Measurements from ENCODE around the gene CCRL2.

Gene CCRL2, protein sequence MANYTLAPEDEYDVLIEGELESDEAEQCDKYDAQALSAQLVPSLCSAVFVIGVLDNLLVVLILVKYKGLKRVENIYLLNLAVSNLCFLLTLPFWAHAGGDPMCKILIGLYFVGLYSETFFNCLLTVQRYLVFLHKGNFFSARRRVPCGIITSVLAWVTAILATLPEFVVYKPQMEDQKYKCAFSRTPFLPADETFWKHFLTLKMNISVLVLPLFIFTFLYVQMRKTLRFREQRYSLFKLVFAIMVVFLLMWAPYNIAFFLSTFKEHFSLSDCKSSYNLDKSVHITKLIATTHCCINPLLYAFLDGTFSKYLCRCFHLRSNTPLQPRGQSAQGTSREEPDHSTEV

DNA sequence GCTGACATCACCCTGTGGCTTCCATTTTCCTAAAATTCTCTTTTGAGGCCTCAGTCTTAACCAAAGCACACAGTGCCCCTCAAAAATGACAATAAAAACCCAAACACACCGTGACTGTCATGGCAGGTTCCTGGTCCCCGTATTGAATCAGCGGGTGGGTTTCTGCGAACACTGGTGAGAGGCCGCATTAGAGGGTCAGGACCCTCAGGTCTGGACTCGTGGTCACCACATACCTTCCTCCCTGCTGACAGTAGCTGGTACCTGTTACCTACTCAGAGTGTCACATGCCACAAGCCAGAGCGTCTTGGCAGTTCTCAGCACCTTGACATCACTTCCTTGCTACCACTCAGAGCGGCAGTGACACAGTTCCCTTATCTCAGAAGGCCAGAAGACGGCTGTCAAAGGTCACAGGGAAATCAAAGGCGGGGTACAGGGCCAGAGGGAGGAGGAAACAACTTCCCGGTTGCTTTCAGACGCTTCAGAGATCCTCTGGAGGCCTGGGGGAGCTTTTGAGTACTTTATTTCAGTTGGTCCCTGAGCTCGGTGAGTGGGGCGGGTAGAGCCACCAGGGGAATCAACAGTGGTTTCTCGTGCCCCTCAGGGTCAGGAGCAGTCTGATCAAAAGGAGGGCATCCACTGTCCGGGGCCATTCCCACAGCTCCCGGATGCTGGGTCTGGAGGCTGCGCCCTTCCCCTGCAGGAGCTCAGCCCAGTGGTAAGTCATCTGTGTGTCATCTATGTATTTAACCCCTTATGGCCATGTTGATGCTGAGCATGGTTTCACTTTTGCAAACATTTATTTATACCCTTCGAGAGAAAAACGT is at the start of gene CCRL2, which contains the start of gene CCR5AS:
TSS of gene CCRL2 (plus strand) at position 472 of the 824 bp plus-strand sequence. CDS start 821 bp downstream, outside the sequence.
TSS of gene CCR5AS (minus strand) at position 279 of the 824 bp plus-strand sequence.
- no peak for DNase-seq

- no peak for DNase-seq
Measured at GRCh38 chr3:46358466-46358865, 48.6 kb upstream of the CCRL2 start.

DNA sequence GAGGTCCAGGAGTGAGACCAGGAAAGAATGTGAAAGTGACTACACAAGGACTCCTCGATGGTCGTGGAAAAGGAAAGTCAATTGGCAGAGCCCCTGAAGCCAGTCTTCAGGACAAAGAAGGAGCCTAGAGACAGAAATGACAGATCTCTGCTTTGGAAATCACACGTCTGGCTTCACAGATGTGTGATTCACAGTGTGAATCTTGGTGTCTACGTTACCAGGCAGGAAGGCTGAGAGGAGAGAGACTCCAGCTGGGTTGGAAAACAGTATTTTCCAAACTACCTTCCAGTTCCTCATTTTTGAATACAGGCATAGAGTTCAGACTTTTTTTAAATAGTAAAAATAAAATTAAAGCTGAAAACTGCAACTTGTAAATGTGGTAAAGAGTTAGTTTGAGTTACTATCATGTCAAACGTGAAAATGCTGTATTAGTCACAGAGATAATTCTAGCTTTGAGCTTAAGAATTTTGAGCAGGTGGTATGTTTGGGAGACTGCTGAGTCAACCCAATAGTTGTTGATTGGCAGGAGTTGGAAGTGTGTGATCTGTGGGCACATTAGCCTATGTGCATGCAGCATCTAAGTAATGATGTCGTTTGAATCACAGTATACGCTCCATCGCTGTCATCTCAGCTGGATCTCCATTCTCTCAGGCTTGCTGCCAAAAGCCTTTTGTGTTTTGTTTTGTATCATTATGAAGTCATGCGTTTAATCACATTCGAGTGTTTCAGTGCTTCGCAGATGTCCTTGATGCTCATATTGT is 47.1 kb upstream of the CCRL2 start:
- DNase-seq = no peak

DNA sequence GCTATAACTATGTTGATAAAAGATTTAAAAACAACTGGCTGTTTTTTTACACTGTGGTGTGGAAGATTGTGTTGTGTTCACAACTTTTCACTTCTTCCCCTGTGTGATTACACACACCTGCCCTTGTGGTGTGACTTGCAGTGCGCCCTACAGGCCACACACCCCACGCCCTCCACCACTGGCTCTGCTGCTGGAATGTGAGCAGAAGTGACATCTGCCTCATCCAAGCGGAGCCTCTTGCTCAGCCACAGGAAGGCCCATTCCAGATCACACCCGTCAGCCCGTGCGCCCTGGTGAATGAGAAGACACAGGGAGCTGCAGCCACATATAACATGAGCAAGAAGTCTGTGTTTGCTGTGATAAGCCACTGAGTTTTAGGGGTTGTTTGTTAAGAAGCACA is 46.2 kb upstream of the CCRL2 start:
- no peak for DNase-seq

DNA sequence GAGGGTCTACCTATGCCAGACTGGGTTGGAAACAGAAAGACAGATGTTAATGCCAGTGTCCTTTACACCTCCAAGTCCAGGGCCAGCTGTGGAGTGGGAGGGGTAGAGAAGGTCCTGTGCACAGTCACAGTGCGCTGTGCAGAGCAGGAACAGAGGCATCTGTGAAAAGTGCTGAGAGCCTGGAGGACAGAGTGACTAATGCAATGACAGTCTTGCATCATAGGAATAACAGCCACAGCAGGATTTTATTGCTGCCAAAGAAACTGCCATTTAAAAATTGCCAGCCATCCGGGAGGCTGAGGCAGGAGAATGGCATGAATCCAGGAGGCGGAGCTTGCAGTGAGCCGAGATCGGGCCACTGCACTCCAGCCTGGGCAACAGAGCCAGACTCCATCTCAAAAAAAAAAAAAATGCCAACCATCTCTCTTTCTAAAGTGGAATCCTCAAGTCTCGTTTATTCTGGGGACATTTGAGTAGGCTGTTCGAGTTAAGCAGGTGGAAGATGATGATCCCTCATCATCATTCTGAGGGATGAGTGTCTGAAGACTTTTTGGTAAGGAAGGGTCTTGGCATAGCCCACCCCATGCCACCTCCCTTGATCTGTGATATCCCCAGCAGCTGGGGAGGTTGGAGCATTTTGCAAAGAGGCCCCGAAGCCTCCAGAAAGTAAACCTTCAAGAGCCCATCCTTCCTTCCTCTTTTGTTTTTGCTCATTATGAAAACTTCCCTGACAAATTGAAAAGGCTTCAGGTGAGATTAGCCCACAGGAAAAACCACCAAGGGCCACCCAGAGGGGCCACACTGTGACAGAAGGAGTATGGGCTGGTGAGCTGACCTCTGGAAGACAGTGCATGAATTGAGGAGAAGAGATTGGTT is 45.4 kb upstream of the CCRL2 start:
- no peak for DNase-seq

DNA sequence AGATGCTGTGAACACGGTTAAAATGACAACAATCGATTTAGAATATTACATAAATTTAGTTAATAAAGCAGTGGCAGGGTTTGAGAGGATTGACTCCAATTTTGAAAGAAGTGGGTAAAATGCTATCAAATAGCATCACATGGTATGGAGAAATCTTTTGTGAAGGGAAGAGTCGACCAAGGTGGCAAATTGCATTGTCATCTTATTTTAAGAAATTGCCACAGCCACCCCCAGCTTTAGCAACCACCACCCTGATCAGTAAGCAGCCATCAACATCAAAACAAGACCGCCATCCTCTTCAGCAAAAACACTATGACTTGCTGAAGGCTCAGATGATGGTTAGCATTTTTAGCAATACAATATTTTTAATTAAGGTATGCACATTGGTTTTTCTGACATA is 42.0 kb upstream of the CCRL2 start:
- no peak for DNase-seq

DNA sequence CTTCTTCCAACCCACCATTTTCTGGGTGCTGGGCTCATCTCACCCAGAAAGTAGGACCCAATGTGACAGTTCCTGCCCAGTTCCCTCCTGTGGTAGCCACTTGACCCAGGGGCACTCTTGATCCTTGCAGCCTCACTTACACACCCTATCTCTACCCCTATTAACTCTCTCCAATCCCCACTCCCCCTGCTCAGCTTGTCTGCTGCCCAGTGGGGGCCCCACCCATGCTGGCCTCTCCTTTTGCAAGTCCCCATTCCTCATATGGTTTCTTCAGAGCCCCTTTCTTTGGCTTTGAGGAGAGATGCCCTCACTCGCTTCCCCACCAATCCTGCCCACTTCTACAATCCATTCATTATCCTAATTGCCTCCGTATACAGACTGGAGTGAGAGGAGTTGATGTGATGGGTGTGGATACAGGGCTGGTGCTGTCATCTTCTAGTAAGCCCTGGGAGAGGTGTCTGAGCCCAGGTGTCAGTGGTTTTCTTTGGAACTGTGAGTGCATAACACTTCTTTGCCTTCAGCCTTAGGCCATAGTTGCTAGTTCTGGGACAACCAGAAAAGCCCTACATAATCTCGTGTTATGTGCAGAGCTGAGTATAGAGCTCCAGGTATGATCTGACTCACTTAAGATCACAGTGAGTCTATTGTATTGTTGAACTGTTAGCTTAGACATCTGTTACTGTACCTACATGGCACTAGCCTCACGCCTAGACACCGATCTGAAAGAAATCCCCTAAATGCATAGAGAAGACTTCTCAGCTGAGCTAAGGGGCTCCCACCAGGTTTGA is 41.1 kb upstream of the CCRL2 start:
- no peak for DNase-seq

DNA sequence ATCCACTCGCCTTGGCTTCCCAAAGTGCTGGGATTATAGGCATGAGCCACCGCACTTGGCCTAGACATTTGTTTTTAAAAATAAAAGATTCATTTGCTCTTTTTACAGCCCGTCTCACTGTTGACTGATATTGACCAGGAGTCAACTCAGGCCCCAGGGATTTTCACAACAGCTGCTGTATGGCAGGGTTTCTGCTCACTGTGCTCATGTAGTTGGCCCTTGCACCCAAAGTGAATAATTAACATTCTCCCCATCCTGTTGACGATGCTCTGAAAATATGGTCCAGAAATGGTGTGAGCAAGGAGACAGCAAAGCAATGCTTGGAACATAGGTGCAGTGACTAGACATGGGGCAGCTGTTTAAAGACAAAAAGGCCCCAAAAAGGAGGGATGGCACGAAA is 39.2 kb upstream of the CCRL2 start:
- DNase-seq = no peak

- DNase-seq = no peak
Measured at GRCh38 chr3:46368569-46368968, 38.5 kb upstream of the CCRL2 start.

DNA sequence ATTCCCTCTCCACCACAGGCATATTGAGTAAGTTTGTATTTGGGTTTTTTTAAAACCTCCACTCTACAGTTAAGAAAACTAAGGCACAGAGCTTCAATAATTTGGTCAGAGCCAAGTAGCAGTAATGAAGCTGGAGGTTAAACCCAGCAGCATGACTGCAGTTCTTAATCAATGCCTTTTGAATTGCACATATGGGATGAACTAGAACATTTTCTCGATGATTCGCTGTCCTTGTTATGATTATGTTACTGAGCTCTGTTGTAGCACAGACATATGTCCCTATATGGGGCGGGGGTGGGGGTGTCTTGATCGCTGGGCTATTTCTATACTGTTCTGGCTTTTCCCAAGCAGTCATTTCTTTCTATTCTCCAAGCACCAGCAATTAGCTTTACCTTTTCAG is 37.9 kb upstream of the CCRL2 start:
- DNase-seq = no peak

GRCh38 chr3:46369675-46370132 is 37.4 kb upstream of the CCRL2 start:
- no peak for DNase-seq

DNA sequence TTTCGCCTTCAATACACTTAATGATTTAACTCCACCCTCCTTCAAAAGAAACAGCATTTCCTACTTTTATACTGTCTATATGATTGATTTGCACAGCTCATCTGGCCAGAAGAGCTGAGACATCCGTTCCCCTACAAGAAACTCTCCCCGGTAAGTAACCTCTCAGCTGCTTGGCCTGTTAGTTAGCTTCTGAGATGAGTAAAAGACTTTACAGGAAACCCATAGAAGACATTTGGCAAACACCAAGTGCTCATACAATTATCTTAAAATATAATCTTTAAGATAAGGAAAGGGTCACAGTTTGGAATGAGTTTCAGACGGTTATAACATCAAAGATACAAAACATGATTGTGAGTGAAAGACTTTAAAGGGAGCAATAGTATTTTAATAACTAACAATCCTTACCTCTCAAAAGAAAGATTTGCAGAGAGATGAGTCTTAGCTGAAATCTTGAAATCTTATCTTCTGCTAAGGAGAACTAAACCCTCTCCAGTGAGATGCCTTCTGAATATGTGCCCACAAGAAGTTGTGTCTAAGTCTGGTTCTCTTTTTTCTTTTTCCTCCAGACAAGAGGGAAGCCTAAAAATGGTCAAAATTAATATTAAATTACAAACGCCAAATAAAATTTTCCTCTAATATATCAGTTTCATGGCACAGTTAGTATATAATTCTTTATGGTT is 36.1 kb upstream of the CCRL2 start, which contains the start of gene CCR5:
TSS of gene CCR5 (plus strand) at position 108 of the 680 bp plus-strand sequence. CDS start 1,957 bp downstream, outside the sequence.
- no peak for DNase-seq

GRCh38 chr3:46371519-46372340 is 35.3 kb upstream of the CCRL2 start:
- DNase-seq = no peak

DNA sequence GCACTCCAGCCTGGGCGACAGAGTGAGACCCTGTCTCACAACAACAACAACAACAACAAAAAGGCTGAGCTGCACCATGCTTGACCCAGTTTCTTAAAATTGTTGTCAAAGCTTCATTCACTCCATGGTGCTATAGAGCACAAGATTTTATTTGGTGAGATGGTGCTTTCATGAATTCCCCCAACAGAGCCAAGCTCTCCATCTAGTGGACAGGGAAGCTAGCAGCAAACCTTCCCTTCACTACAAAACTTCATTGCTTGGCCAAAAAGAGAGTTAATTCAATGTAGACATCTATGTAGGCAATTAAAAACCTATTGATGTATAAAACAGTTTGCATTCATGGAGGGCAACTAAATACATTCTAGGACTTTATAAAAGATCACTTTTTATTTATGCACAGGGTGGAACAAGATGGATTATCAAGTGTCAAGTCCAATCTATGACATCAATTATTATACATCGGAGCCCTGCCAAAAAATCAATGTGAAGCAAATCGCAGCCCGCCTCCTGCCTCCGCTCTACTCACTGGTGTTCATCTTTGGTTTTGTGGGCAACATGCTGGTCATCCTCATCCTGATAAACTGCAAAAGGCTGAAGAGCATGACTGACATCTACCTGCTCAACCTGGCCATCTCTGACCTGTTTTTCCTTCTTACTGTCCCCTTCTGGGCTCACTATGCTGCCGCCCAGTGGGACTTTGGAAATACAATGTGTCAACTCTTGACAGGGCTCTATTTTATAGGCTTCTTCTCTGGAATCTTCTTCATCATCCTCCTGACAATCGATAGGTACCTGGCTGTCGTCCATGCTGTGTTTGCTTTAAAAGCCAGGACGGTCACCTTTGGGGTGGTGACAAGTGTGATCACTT is 34.3 kb upstream of the CCRL2 start:
- no peak for DNase-seq

- DNase-seq = no peak
Measured at GRCh38 chr3:46374755-46375154, 32.3 kb upstream of the CCRL2 start.

GRCh38 chr3:46375218-46375617 is 31.8 kb upstream of the CCRL2 start:
- no peak for DNase-seq

GRCh38 chr3:46375814-46376213 is 31.2 kb upstream of the CCRL2 start:
- DNase-seq = no peak

DNA sequence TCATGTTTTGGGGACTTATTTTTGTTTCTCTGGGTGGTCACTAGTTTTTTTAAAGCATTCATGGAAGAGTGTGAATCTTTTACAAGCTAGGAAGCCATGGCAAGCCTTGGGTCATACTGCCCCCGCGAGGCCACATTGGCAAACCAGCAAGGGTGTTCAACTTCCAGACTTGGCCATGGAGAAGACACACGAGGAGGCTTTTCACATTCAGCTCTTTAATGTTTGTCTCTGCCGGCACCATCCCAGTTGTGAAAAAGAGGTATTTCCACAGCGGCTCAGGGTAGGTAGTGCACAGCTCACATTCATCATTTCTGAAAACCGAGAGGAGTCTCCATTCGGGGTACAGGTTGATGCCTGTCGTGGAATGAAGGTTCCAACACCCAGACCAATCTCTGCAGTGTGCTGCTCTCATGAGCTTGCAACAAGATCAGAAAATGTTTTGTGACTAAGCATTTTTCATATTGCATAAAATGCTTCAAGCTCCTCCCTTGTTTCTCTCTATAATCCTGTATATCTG is 28.6 kb upstream of the CCRL2 start:
- DNase-seq = no peak
